Nephron progenitor cell (in vitro differentiated cells): ENCODE results near the gene NXPH4.

ENCODE experiments used
- DNase-seq: peaks from one replicate; pipeline ENCODE4 v3.0.0; 2021
- H3K27ac Mint-ChIP-seq: 2 replicates; pipeline ENCODE4 v1.8.0; 2021; ENCODE audit warnings: mild to moderate bottlenecking, moderate library complexity, mixed read lengths
- H3K27me3 Mint-ChIP-seq: 2 replicates; pipeline ENCODE4 v1.8.0; 2021; ENCODE audit warnings: mild to moderate bottlenecking, low read depth, mixed read lengths; ENCODE audit not compliant: poor library complexity
- H3K36me3 Mint-ChIP-seq: 2 replicates; pipeline ENCODE4 v1.8.0; 2021; ENCODE audit warnings: low read depth, mixed read lengths
- H3K4me1 Mint-ChIP-seq: 2 replicates; pipeline ENCODE4 v1.8.0; 2021; ENCODE audit warnings: mixed read lengths
- H3K4me3 Mint-ChIP-seq: 2 replicates; pipeline ENCODE4 v1.8.0; 2021; ENCODE audit warnings: mild to moderate bottlenecking, moderate library complexity, mixed read lengths
- H3K9me3 Mint-ChIP-seq: 2 replicates; pipeline ENCODE4 v1.8.0; 2021; ENCODE audit warnings: mild to moderate bottlenecking, moderate library complexity, mixed read lengths
- CTCF ChIP-seq: fragments of 200-600 bp; sonication (generic); IDR thresholded peaks from 2 replicates; pipeline ENCODE4 v1.5.0; 2021; ENCODE audit warnings: antibody characterized with exemption

Gene NXPH4

GRCh38 chr12:57216014-57216911 is at the start of gene NXPH4:
Gene NXPH4 (plus strand): TSS chr12:57216794. CDS start chr12:57216970, 176 bp downstream.
- H3K27ac Mint-ChIP-seq = no peak within 1 kb of the TSS
- peak within 1 kb of the TSS; percentile 85 for H3K4me3 Mint-ChIP-seq
- peaks cover 68% of the 10 kb centered on the region for H3K4me1 Mint-ChIP-seq
- H3K9me3 Mint-ChIP-seq = no peaks in the 10 kb centered on the region
- H3K27me3 Mint-ChIP-seq = peaks cover 71% of the 10 kb centered on the region
- H3K36me3 Mint-ChIP-seq = no peaks in the 10 kb centered on the region
- no peak for TF ChIP-seq CTCF
- DNase-seq = peak; percentile 84

GRCh38 chr12:57166971-57167371 is 49.6 kb upstream of the NXPH4 start:
- Mint-ChIP-seq H3K9me3 (no peaks in the 10 kb centered on the region), H3K4me1 (peaks cover 8% of the 10 kb centered on the region), H3K27me3 (peaks cover 3% of the 10 kb centered on the region), H3K36me3 (peaks cover 83% of the 10 kb centered on the region), H3K27ac (no peak overlapping the region), H3K4me3 (no peak overlapping the region)
- no peak for DNase-seq
- no peak for TF ChIP-seq CTCF

- TF ChIP-seq CTCF = no peak
- Mint-ChIP-seq H3K9me3 (no peaks in the 10 kb centered on the region), H3K27me3 (peaks cover 3% of the 10 kb centered on the region), H3K4me3 (no peak overlapping the region), H3K27ac (peak overlapping the region; percentile 85), H3K4me1 (peaks cover 13% of the 10 kb centered on the region), H3K36me3 (peaks cover 81% of the 10 kb centered on the region)
- no peak for DNase-seq
Measured at GRCh38 chr12:57168058-57168457, 48.5 kb upstream of the NXPH4 start.

- Mint-ChIP-seq H3K9me3 (no peaks in the 10 kb centered on the region), H3K4me3 (no peak overlapping the region), H3K27me3 (peaks cover 3% of the 10 kb centered on the region), H3K4me1 (peaks cover 13% of the 10 kb centered on the region), H3K27ac (peak overlapping the region; percentile 17), H3K36me3 (peaks cover 76% of the 10 kb centered on the region)
- DNase-seq = no peak
- TF ChIP-seq CTCF = no peak
Measured at GRCh38 chr12:57169046-57169795, 47.4 kb upstream of the NXPH4 start.

GRCh38 chr12:57169969-57170368 is 46.6 kb upstream of the NXPH4 start:
- Mint-ChIP-seq H3K9me3 (no peaks in the 10 kb centered on the region), H3K4me3 (no peak overlapping the region), H3K4me1 (peaks cover 13% of the 10 kb centered on the region), H3K27ac (peak overlapping the region; percentile 63), H3K36me3 (peaks cover 68% of the 10 kb centered on the region), H3K27me3 (peaks cover 3% of the 10 kb centered on the region)
- DNase-seq = no peak
- TF ChIP-seq CTCF = no peak
